Stimulated activated naive CD8-positive, alpha-beta T cell treated with anti-CD3 and anti-CD28 coated beads, Interleukin-15, amount 100 ng/mL, for 72 hours (primary cell): Measurements from ENCODE around the gene ZNF524.
A peak's percentile ranks its signal among the peaks of the same experiment; 100 is the strongest.

Source experiments
- ATAC-seq: fragments of 150-1000 bp; cut with Tn5 transposase; 2 replicates; pipeline ENCODE4 v1.10.0; 2021; ENCODE audit warnings: mild to moderate bottlenecking, moderate library complexity
- DNase-seq, 2 donors: peaks; one replicate each; pipeline ENCODE4 v3.0.0; 2021 to 2022
- H3K27ac Mint-ChIP-seq, 2 donors: one replicate each; pipeline ENCODE4 v1.8.0; 2022; ENCODE audit warnings: mild to moderate bottlenecking in 2 of 2, mixed read lengths in 2 of 2, moderate library complexity in 2 of 2
- H3K27me3 Mint-ChIP-seq: one replicate; pipeline ENCODE4 v1.8.0; 2022; ENCODE audit warnings: mixed read lengths
- H3K4me1 Mint-ChIP-seq: one replicate; pipeline ENCODE4 v1.8.0; 2022; ENCODE audit warnings: mild to moderate bottlenecking, mixed read lengths
- H3K4me3 Mint-ChIP-seq, 2 donors: one replicate each; pipeline ENCODE4 v1.8.0; 2022; ENCODE audit warnings: mild to moderate bottlenecking in 2 of 2, mixed read lengths in 2 of 2, moderate library complexity in 1 of 2
- H3K9me3 Mint-ChIP-seq, 2 donors: one replicate each; pipeline ENCODE4 v1.8.0; 2022; ENCODE audit warnings: mixed read lengths in 2 of 2

The ZNF524 gene

DNA sequence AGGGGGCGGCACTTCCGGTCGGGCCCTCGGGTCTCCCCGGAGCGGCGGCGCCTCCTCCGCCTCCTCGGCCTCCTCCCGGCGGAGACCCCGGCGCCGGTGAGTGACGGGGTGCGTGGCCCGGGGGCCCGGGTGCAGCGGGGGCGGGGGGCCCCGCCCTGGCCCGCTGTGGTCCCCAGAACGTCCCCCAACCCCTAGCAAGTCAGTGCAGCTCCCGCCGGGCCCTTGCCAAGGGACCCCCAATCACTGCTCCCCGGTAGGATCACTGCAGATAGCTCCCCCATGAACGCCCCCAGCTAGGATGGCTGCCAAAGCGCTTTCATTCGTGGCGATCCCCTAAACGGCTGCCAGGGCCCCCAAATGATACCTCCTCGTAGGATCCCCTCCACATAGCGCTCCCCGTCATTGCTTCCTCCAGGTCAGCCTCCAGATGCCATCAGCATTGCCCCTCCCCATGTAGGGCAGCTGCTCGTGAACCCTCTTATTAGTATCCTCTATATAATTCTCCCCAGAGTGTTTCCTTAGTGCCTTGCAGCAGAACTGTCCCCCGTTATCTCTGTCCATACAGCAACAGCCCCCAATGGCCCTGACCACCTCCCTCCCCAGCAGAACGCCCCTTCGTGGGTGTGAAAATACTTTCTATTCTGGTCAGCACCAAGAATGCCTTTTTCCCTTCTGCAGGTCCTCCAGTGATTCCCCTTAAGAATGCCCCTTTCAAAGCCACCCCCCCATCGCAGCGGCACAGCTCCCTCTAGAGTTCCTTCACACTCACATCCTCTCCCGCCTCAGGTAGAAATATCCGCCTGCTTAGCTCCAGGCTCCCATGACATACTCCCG, 5.8 kb downstream of the ZNF524 start, which contains the start of gene ZNF865:
TSS of gene ZNF865 (plus strand) at position 11 of the 834 bp plus-strand sequence. CDS start 7,972 bp downstream, outside the sequence.
- DNase-seq (peak; percentile 62 to 78), ATAC-seq (peak; percentile 55)
- peaks cover 70% of the 10 kb centered on the region for H3K4me1 Mint-ChIP-seq
- peak within 1 kb of the TSS; percentile 95 to 96 for H3K27ac Mint-ChIP-seq
- no peaks in the 10 kb centered on the region for H3K9me3 Mint-ChIP-seq
- no peaks in the 10 kb centered on the region for H3K27me3 Mint-ChIP-seq
- peak within 1 kb of the TSS; percentile 95 to 98 for H3K4me3 Mint-ChIP-seq

DNA sequence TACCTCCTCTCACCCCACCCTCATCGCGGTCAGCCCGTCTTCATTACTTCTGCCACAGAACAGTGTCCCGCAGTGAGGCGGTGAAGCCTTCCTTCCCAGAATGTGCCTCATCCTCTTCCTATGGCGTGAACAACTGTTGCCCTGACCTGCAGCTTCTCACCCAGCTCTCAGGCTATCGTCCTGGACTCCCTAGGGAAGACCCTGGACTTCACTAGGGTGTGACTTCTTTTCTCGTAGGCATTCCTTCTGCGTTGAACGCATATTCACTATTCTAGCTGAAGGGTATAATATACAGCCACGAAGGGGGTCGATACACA, 6.3 kb downstream of the ZNF524 start:
- DNase-seq (no peak), ATAC-seq (no peak)
- no peaks in the 10 kb centered on the region for H3K9me3 Mint-ChIP-seq
- peak overlapping the region; percentile 95 to 98 for H3K4me3 Mint-ChIP-seq
- H3K4me1 Mint-ChIP-seq = peaks cover 70% of the 10 kb centered on the region
- no peaks in the 10 kb centered on the region for H3K27me3 Mint-ChIP-seq
- H3K27ac Mint-ChIP-seq = peak overlapping the region in 1 of 2 donors; percentile 95

DNA sequence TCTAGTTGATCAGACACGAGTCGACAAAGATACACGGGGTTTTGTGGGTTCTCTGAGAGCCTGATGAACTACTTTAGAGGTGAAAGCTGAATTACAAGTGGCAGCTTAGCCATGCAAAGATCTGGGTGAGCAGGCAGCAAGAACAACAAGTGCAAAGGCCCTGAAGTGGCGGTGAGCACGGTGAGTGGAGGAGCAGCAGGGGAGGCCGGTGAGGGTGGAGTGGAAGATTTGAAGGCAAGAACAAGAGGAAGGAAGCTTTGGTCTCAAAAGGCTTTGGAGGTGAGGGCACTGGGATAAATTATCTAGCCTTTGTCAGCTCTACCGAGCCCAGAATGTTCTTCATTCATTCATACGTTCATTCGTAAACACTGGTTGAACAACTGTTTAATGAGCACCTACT, 6.7 kb downstream of the ZNF524 start:
- Mint-ChIP-seq H3K9me3 (no peaks in the 10 kb centered on the region), H3K4me1 (peaks cover 70% of the 10 kb centered on the region), H3K4me3 (peak overlapping the region; percentile 95 to 98), H3K27ac (no peak overlapping the region), H3K27me3 (no peaks in the 10 kb centered on the region)
- no peak for DNase-seq
- ATAC-seq = no peak

DNA sequence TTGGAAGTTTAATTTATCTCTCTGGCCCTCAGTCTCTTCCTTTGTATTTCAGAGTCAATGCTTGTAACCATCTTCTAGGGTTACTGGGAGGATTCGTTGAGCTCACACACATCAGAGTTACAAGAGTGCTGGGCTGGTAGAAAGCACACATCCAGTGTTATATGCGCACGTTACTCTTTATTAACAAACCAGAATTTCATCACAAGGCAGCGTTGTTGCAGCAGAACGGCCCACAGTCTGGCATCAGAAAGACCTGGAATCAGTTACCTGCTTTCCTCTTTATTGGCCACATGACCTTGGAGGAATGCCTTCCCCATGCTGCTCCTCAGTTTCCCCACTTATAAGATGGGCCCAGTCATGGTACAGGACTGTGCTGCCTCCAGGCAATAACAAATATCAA, 9.2 kb downstream of the ZNF524 start:
- no peak overlapping the region for H3K4me3 Mint-ChIP-seq
- DNase-seq (no peak), ATAC-seq (no peak)
- peaks cover 63% of the 10 kb centered on the region for H3K4me1 Mint-ChIP-seq
- no peaks in the 10 kb centered on the region for H3K27me3 Mint-ChIP-seq
- H3K27ac Mint-ChIP-seq = peak overlapping the region in 1 of 2 donors; percentile 41
- H3K9me3 Mint-ChIP-seq = no peaks in the 10 kb centered on the region

DNA sequence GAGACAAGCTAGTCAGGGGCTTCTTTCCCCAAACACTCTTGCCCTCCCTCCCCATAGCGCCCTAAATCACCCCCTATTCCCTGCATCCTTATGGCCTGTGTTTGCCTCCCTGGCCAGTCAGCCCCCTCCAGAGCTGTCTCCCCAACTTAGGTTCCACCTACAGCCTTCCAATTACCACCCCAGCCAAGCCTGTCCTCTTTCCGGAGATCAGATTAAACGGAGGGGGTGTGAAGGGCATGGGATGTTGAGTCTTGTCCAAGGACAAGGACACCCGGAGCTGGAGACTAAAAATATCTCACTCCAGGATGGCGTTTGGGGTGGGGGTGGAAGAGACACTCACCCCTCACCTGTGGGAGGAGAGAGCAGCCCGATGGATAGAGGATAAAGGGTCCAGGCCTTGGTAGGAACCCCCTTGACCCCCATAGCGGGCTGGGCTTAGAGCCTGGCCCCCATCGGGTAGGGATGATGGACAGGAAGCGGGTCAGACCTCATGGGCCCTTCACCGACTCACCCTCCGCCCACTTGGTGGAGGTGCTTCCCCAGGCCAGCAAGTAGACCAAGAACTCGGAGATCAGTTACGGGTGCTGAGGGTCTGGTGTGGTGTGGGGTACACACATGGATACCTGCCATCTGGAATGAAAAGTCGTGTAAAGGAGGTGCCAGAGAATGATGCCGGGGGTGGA, 11.4 kb downstream of the ZNF524 start:
- H3K4me1 Mint-ChIP-seq = peaks cover 52% of the 10 kb centered on the region
- DNase-seq (no peak), ATAC-seq (no peak)
- no peak overlapping the region for H3K4me3 Mint-ChIP-seq
- no peaks in the 10 kb centered on the region for H3K9me3 Mint-ChIP-seq
- H3K27me3 Mint-ChIP-seq = no peaks in the 10 kb centered on the region
- peak overlapping the region; percentile 44 to 66 for H3K27ac Mint-ChIP-seq

DNA sequence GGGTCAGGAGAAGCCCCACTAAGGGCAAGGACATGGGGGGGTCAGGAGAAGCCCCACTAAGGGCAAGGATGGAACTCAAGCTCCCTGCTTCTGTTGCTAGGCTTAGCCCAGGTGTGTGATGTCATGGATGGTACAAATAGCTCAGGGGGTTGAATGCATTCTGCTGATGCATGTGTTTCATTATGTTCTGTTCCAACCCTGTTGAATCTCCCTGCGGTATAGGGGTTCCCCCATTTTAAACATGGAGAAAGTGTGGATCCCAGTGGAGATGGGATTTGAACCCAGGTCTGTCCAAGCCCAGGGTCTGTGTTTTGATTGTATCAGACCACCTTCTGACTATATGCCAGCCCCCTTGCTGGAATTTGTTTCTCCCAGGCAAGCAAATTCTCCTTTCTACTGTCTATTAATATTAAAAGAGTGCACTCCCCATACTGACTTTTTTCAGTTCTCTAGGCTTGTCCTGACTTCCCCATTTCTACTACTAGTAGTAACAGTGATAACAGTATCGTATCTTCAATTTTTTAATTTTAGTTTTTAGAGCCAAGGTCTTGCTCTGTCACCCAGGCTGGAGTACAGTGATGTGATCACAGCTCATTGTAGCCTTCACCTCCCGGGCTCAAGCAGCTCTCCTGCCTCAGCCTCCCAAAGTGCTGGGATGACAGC, 12.0 kb downstream of the ZNF524 start:
- H3K4me3 Mint-ChIP-seq = no peak overlapping the region
- no peak for ATAC-seq
- H3K27ac Mint-ChIP-seq = peak overlapping the region; percentile 44 to 66
- H3K4me1 Mint-ChIP-seq = peaks cover 45% of the 10 kb centered on the region
- H3K27me3 Mint-ChIP-seq = no peaks in the 10 kb centered on the region
- no peak for DNase-seq
- no peaks in the 10 kb centered on the region for H3K9me3 Mint-ChIP-seq

DNA sequence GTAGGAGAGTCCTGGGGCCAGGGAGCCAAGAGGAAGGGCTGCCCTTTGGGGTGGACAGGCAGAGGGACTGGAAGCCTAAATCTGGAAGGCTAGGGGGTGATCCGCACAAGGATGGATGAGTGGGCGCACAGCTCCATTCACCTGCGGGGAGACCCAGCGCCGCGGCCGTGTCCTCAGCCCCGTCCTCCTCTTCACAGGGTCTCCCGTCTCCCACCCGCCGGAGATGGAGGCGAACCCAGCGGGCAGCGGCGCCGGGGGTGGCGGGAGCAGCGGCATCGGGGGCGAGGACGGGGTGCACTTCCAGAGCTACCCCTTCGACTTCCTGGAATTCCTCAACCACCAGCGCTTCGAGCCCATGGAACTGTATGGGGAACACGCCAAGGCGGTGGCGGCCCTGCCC, 13.3 kb downstream of the ZNF524 start:
- DNase-seq = no peak

DNA sequence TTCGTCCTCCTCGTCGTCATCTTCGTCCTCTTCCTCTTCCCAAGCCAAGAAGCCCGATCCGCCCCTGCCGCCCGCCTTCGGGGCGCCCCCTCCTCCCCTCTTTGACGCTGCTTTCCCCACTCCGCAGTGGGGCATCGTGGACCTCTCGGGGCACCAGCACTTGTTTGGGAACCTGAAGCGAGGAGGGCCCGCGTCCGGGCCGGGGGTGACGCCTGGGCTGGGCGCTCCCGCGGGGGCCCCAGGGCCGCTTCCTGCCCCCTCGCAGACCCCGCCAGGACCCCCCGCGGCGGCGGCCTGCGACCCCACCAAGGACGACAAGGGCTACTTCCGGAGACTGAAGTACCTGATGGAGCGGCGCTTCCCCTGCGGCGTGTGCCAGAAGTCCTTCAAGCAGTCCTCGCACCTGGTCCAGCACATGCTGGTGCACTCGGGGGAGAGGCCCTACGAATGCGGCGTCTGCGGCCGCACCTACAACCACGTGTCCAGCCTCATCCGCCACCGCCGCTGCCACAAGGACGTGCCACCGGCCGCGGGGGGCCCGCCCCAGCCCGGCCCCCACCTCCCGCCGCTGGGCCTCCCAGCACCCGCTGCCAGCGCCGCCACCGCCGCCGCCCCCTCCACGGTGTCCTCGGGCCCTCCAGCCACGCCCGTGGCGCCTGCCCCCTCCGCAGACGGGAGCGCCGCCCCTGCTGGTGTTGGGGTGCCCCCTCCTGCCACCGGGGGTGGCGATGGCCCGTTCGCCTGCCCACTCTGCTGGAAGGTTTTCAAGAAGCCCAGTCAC, 14.0 kb downstream of the ZNF524 start:
- H3K9me3 Mint-ChIP-seq = no peaks in the 10 kb centered on the region
- DNase-seq = no peak
- H3K4me1 Mint-ChIP-seq = peaks cover 40% of the 10 kb centered on the region
- H3K27me3 Mint-ChIP-seq = no peaks in the 10 kb centered on the region
- H3K27ac Mint-ChIP-seq = peak overlapping the region in 1 of 2 donors; percentile 54
- peak; percentile 61 for ATAC-seq
- H3K4me3 Mint-ChIP-seq = no peak overlapping the region

More for the DNA sequence above, 13.3 kb downstream of the ZNF524 start:
- Mint-ChIP-seq H3K4me1 (peaks cover 35% of the 10 kb centered on the region), H3K9me3 (no peaks in the 10 kb centered on the region), H3K4me3 (no peak overlapping the region), H3K27me3 (no peaks in the 10 kb centered on the region), H3K27ac (no peak overlapping the region)
- ATAC-seq = no peak

- Mint-ChIP-seq H3K27me3 (no peaks in the 10 kb centered on the region), H3K4me1 (peaks cover 40% of the 10 kb centered on the region), H3K4me3 (no peak overlapping the region), H3K9me3 (no peaks in the 10 kb centered on the region), H3K27ac (no peak overlapping the region)
- no peak for DNase-seq
- ATAC-seq = peak; percentile 70
Observed at GRCh38 chr19:55614711-55615542, 14.8 kb downstream of the ZNF524 start.

GRCh38 chr19:55615543-55616394, 15.7 kb downstream of the ZNF524 start:
- DNase-seq (no peak), ATAC-seq (peak; percentile 19)
- Mint-ChIP-seq H3K9me3 (no peaks in the 10 kb centered on the region), H3K27me3 (no peaks in the 10 kb centered on the region), H3K27ac (no peak overlapping the region), H3K4me1 (peaks cover 42% of the 10 kb centered on the region), H3K4me3 (no peak overlapping the region)

DNA sequence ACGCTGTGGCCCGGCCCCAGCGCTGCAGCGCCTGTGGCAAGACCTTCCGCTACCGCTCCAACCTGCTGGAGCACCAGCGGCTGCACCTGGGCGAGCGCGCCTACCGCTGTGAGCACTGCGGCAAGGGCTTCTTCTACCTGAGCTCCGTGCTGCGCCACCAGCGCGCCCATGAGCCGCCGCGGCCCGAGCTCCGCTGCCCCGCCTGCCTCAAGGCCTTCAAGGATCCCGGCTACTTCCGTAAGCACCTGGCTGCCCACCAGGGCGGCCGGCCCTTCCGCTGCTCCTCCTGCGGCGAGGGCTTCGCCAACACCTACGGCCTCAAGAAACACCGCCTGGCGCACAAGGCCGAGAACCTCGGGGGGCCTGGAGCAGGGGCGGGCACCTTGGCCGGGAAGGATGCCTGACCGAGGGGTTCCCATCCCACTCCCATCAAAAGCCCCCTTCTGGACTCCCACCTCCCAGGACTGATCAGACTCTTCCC, 16.3 kb downstream of the ZNF524 start:
- H3K27me3 Mint-ChIP-seq = no peaks in the 10 kb centered on the region
- ATAC-seq (no peak), DNase-seq (no peak)
- H3K4me1 Mint-ChIP-seq = peaks cover 42% of the 10 kb centered on the region
- no peak overlapping the region for H3K27ac Mint-ChIP-seq
- H3K4me3 Mint-ChIP-seq = no peak overlapping the region
- no peaks in the 10 kb centered on the region for H3K9me3 Mint-ChIP-seq

DNA sequence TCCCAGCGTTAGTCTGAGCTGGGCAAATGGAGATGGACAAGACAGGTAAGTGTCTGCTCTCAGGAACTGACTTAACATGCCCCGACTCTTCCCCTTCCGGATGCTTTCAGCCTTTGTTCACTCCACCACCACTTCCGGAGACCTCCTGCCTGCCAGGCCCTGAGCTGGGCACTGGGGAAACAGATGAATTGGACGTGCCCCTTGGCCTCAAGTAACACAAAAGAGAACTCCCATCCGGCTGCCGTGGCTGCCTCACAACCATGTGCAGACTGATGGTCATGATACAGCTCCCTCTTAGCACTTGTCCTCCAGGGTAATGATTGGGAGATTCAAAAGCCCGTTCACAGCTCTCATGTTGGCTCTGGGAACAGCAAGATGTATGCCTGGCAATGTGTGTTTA, 17.3 kb downstream of the ZNF524 start:
- no peak overlapping the region for H3K27ac Mint-ChIP-seq
- H3K9me3 Mint-ChIP-seq = no peaks in the 10 kb centered on the region
- H3K4me3 Mint-ChIP-seq = no peak overlapping the region
- H3K27me3 Mint-ChIP-seq = no peaks in the 10 kb centered on the region
- no peak for DNase-seq
- no peak for ATAC-seq
- peaks cover 41% of the 10 kb centered on the region for H3K4me1 Mint-ChIP-seq

DNA sequence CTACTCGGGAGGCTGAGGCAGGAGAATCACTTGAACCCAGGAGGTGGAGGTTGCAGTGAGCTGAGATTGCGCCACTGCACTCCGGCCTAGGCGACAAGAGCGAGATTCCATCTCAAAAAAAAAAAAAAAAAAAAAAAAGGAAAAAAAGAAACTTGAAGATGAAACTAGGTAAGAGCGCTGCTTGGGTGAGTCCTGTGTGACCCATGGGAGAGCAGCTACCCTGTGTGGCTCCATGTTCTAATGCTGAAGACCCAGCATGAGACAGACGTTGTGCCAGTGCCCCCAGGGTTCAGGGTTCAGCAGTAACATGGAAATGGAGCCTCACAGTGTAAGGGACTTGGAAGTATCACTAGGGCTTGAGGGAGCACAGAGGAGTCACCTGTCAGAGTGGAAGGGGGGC, 18.3 kb downstream of the ZNF524 start:
- no peak overlapping the region for H3K4me3 Mint-ChIP-seq
- peaks cover 41% of the 10 kb centered on the region for H3K4me1 Mint-ChIP-seq
- no peak for ATAC-seq
- DNase-seq = no peak
- no peaks in the 10 kb centered on the region for H3K27me3 Mint-ChIP-seq
- peak overlapping the region in 1 of 2 donors; percentile 61 for H3K27ac Mint-ChIP-seq
- no peaks in the 10 kb centered on the region for H3K9me3 Mint-ChIP-seq

GRCh38 chr19:55619286-55619685, 19.2 kb downstream of the ZNF524 start:
- H3K4me3 Mint-ChIP-seq = no peak overlapping the region
- peak overlapping the region in 1 of 2 donors; percentile 27 for H3K27ac Mint-ChIP-seq
- no peak for ATAC-seq
- H3K9me3 Mint-ChIP-seq = peaks cover 3 to 6% of the 10 kb centered on the region in 2 donors
- peaks cover 49% of the 10 kb centered on the region for H3K4me1 Mint-ChIP-seq
- no peak for DNase-seq
- H3K27me3 Mint-ChIP-seq = no peaks in the 10 kb centered on the region
